Hypothalamus (tissue), 51 donors: Measurements from ENCODE around the gene UBE2J1.
"Not testable (repeated sequence)": the region's sequence is repeated elsewhere in the genome, so short reads cannot be mapped to it uniquely, and the experiment has no call there.

Experiments
- DNase-seq, 51 donors: peaks; one replicate each; lab custom pipeline; 2025; lab: John Stamatoyannopoulos, UW

The UBE2J1 gene

GRCh38 chr6:89352278-89353117, at the start of gene UBE2J1:
UBE2J1 (minus strand) TSS chr6:89352722; CDS start chr6:89352569, 153 bp downstream.
- DNase-seq = peak; percentile 36 to 91 (median 85)

GRCh38 chr6:89400912-89401399, 48.4 kb upstream of the UBE2J1 start:
- peak in 1 of 51 donors; percentile 25 for DNase-seq

- DNase-seq = no peak
These were observed 47.5 kb upstream of the UBE2J1 start for GRCh38 chr6:89400050-89400449.

DNA sequence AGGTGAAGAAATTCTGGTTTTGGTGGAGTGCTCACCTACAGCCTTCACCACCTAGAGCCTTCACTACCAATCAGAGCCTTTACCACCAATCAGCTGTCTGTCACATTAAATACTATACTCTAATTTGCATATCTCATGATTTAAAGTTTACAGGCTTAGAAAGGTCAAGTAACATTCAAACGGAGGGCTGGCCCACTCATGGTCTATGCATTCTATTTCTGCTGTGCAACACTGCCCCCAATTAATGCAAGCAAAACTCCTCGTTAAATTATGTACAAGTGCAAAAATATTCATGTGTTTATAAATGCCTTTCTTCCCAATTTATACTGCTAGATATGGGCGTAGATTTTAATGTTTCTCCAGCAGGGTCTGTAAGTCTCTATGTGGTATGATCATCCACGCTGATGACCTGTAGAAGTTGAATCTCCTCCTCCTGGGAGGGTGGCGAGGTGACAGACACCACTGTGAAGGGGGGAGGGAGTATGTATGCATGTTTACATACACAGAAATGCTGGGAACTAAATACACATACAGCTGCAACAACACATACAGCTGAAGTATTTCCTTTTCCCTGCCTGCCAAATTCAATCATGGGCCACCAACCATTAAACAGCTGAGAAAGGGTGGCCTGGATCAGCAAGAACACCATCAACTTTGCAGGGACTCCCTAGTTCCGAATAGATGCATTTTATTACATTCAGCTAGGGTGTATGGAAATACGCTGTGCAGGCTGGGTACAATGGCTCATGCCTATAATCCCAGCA, 46.4 kb upstream of the UBE2J1 start:
- no peak for DNase-seq

DNA sequence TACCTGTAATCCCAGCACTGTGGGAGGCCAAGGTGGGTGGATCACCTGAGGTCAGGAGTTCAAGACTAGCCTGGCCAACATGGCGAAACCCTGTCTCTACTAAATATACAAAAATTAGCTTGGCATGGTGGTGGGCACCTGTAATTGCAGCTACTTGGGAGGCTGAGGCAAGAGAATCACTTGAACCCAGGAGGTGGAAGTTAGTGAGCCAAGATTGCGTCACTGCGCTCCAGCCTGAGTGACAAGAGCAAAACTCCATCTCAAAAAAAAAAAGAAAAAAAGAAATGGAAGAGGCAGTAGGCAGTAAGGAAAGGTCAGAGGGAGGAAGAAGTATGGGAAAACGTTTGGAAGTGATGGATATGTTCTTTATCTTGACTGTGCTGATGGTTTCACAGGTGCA, 45.4 kb upstream of the UBE2J1 start:
- DNase-seq = not testable (repeated sequence)

DNA sequence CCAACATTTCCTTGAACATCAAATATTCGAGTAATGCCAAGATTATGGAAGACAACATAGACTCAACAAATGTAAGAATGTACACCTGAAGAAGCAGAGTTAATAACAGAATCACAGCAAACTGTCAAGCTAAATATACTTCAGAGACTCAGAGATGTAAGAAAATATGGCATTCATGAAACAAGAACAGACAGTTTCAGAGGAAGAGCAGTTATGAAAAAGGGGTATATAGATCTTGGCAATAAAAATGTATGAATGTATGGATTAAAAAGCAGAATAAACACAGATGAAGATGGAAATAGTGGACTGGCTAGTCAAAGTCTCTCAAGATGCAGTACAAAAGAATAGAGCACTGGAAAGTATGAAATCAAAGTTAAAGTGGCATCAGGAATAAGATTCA, 41.1 kb upstream of the UBE2J1 start:
- no peak for DNase-seq

- no peak for DNase-seq
These were observed 40.3 kb upstream of the UBE2J1 start for GRCh38 chr6:89392823-89393222.

GRCh38 chr6:89388846-89389245, 36.3 kb upstream of the UBE2J1 start:
- no peak for DNase-seq

- no peak for DNase-seq
These were observed 35.1 kb upstream of the UBE2J1 start for GRCh38 chr6:89387516-89388201.

DNA sequence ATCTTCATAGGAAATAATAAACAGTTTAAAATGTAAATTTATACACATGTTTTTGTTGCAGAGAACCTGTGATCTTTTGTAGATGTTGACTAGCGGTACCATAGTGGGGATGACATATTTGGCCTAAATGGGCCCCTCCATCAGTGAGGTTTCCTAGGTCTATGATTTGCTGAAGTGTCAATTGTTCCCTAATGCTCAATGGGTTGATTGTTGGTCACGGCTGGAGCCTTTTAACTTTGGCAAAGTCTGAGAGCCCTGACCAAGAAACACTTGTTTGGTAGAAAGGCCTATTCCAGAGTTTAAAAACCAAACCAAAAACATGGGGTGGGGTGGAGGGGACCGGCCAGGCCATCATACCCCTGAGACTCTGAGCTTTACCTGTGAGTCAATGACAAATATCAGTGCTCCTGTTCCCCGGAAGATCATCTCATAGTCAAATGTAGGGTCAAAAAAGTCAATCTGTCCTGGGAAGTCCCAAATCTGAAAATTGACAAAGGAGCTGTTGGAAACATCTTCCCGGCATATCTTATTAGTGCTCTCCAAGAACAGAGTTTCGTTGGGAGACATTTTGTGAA, 34.5 kb upstream of the UBE2J1 start:
- no peak for DNase-seq

GRCh38 chr6:89385846-89386245, 33.3 kb upstream of the UBE2J1 start:
- DNase-seq = no peak

- no peak for DNase-seq
These were observed 32.7 kb upstream of the UBE2J1 start for GRCh38 chr6:89385156-89385667.

DNA sequence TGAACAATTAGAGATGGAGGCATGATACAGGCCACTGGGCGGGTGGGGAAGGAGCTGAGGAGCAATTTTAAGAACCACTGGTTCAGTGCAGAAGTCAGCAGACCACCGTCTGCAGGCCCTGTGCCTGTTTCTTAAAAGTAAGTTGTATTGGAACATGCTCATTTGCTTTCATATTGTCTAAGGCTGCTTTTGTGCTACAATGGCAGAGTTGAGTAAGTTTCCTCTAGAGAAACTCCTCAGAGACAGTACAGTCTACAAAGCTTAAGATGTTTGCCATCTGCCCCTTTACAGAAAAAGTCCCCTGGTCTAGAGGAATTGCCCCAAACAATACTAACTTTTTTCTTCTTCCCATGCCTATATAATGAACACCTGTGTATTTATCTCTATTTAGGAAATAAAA, 28.5 kb upstream of the UBE2J1 start:
- DNase-seq = no peak

DNA sequence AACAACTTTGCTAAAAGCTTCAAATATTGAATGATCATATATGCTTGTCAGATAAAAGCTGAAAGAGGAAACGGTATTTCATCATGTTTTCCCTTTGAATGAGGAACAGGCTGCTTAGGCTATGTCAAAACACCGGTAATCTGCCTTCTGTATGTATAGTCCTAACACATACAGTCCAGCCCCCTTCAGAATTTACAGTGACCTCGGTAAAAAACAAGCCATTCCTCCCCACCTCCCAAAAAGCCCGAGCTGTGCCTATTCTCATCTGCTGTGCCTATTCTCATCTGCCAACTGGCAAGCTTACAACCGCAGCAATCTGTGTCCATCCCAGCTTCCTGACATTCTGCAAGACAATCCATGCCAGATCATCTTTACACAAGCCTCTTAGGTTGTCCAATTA, 26.8 kb upstream of the UBE2J1 start:
- DNase-seq = no peak

GRCh38 chr6:89378628-89379027, 26.1 kb upstream of the UBE2J1 start:
- no peak for DNase-seq

DNA sequence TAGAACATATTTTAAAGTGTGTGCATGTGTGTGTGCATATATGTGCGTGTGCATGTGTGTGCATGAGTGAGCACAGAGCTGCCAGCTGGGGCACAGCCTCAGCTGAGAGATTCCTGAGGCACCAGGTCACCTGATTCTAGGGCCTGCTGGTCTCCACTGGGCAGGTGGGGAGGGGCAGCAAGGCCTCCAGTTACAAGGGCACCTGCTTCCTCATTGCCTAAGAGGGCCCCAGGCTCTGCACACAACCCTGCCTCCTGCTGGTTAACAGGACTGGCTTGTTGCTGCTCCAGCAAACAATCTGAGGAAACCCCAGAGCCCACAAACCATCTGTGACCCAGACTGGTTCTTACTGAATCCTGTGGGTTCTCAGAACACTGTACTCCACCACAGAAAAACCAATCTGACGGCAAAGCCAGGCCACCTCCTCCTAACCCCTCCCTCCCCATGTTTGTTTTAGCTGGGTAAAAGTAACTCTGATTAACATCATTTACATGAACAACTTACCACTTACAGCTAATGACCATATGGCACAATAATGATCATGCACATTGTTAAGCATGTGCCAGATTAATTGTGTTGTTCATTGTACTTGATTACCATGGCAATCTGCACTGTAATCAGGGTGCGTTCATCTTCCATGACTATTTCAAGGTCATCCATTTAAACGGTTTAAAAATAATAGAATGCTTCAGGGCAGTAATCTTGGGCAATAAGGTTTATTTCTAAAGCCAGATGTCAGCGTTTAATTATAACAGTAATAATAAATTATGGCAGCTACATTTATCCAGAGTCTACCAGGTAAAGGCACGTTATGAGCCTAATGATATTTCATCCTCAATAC, 23.1 kb upstream of the UBE2J1 start:
- peak in 2 of 51 donors; percentile 7 to 22 for DNase-seq

DNA sequence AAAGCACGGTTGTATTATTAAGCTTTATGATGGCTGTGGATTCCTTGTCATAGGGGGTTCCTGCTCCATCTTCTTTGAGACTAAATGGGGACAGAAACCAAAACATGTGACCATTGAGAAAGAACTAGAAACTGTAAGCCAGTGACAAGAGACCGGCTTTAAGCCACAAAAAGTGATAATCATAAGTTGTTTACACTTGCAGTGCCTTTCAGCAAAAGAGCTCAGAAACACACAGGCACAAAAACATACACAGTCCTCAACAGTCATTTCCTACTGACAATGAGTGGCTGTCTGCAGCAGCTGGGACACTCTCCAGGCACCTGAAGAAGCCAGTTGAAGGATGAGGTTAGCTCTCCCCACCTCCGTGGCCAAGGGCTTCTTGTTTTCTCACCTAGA, 20.0 kb upstream of the UBE2J1 start:
- no peak for DNase-seq

- DNase-seq = peak in 50 of 51 donors; percentile 10 to 92 (median 70)
These were observed 19.5 kb upstream of the UBE2J1 start for GRCh38 chr6:89371849-89372505.

GRCh38 chr6:89368999-89369398, 16.5 kb upstream of the UBE2J1 start:
- DNase-seq = peak in 12 of 51 donors; percentile 6 to 23 (median 14)
